PFSK-1 (cell line): Measurements from ENCODE around the gene UBE2E1.

Experiments
- POLR2AphosphoS5 ChIP-seq: IDR thresholded peaks from 2 replicates; pipeline ENCODE4 v1.6.1; 2012; ENCODE audit warnings: low read depth, mild to moderate bottlenecking, control low read depth, low read length, moderate library complexity
- REST ChIP-seq, 2 experiments: IDR thresholded peaks; 2 replicates each; pipeline versions ENCODE4 v1.6.1 to v1.8.0; 2011 to 2012; ENCODE audit warnings: low read depth in 2 of 2, low read length in 2 of 2, control low read depth in 1 of 2, inconsistent platforms in 1 of 2, mild to moderate bottlenecking in 1 of 2, moderate library complexity in 1 of 2; ENCODE audit not compliant: insufficient read depth in 1 of 2
- SIN3A ChIP-seq: IDR thresholded peaks from 2 replicates; pipeline ENCODE4 v1.6.1; 2012; ENCODE audit warnings: mild to moderate bottlenecking, low read length, moderate library complexity, borderline replicate concordance; ENCODE audit not compliant: insufficient read depth

- TF ChIP-seq POLR2AphosphoS5 (no peak), SIN3A (no peak), REST (IDR thresholded peaks at IDR 0.05; ENCODE audit: insufficient read depth in 1 of 2, low read depth in 2 of 2, low read length in 2 of 2) (no peak)
These were observed 23.6 kb downstream of the UBE2E1 start for GRCh38 chr3:23829242-23829934.
